Left renal cortex interstitium (tissue), 4 donors: ENCODE data around the gene SASH1. TPM values are rescaled to one million over a fixed set of nuclear protein-coding genes. Genes with fewer than 3 reads are reported as not detected.

Experiments used
- DNase-seq, 4 donors: peaks; one replicate each; pipeline ENCODE4 v3.0.0-alpha.2; 2013; ENCODE audit warnings: low read depth in 4 of 4, low spot score in 2 of 4, missing footprints in 1 of 4
- polyA plus RNA-seq, 4 donors: library from polyadenylated mRNA; unstranded; fragments of 120-200 nt; gene quantifications; one replicate each; pipeline ENCODE4 v1.2.1, GENCODE V29; 2013; ENCODE audit not compliant: insufficient read length in 4 of 4

The SASH1 gene
- polyA plus RNA-seq, 4 donors = 26.8 to 31.7 (median 28.3) TPM

DNA sequence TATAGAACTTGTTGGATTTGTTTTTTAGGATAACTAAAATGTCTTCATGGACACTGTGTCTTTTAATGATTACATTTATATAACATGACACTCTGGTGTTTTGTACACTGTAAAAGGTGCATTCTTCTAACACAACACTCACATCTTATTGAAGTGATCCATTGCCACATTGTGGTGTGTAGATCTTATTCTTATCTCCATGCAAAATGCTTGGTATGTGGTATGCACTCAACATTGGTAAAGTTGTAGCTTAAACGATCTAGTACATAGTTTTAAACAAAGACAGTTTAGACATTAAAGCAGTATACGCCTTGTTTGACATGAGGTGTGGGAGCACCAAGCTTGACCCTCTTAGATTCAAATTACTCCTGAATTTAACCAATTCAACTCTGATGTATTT is 84.7 kb downstream of the SASH1 start:
- no peak for DNase-seq

DNA sequence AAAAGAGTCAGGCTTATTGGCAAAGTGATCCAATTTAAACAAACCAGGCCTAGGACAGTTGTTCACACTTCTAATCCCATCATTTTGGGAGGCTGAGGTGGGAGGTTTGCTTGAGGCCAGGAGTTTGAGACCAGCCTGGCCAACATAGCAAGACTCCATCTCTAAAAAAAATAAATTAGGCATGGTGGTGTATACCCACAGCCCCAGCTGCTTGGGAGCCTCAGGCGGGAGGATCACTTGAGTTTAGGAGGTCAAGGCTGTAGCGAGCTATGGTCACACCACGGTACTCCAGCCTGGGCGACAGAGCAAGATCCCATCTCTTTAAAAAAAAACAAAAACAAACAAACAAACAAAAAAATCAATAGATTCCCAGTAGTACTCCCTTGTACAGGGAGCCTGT is 86.8 kb downstream of the SASH1 start:
- DNase-seq = no peak

DNA sequence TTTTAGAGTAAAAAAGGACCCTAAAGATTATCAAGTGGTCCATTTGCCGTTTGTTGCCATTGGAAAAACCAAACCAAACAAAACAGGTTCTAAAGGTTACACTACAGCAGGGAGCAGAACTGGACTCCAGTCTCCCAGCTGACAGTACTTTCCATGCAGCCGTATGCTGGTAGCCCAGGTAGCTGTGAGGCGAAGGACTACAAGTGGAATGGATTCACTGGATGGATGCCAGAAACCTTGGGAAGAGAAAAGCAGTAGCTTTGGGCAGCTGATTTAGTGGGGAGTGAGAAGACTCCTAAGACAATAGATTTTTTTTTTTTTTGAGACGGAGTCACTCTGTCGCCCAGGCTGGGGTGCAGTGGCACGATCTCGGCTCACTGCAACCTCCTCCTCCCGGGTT is 88.3 kb downstream of the SASH1 start:
- no peak for DNase-seq

DNA sequence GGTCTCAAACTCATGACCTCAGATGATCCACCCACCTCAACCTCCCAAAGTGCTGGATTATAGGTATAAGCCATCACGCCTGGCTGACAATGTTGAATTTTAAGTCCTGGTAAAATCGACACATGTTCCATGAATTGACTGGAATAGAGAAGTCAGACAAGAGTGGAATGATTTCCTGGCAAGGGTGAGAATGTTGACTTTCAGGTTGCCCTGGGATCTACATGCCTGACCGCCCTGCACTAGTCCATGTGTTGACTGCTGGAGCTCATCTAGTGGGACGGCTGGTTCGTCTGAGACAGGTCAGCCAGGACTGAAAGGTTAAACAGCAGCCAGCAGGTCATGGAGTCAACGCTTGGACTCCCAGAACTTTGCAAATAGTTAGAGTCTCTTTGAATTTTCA is 88.8 kb downstream of the SASH1 start:
- DNase-seq = no peak

DNA sequence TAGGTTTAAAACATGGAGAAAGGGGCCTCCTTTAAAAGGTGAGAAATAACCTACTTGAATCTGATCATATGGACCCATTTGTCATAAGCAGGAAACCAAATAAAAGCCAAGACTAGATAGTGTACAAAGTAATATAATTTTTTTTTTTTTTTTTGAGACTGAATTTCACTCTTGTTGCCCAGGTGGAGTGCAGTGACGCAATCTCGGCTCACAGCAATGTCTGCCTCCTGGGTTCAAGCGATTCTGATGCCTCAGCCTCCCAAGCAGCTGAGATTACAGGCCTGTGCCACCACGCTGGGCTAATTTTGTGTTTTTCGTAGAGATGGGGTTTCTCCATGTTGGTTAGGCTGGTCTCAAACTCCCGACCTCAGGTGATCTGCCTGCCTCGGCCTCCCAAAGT is 89.2 kb downstream of the SASH1 start:
- DNase-seq = no peak

DNA sequence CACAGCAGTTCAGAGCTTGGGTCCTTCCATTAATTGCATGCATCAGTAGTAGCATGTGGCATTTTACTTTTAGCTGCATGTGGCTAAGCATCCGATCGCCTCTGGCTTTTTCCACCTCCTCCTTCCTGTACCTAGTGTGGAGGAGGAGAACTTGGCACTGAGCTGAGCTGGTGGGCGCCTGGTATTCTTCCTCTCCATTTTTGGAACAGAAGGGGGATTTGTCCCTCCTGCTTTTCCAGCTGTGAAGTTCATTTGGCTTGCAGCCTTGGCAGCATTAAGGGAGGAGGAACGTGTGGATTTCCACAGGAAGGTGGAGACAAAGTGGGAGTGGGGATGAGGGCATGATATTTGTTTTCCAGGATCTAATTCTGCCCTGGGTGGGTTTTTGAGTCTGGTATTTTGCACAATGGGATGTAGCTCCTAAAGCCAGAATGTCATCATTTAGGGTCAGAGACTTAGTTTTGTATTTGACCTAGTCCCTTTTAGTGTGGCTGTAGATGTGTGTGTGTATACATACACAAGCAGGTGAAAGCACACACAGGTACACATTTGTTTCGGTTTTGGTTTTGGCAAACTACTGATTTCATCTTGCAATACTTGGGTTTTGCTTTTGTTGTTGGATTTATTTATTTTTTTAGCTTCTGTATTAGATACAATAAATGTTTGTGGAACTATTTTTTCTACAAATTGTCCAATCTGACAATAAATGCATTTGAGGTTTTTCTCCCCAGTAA is 90.0 kb downstream of the SASH1 start:
- no peak for DNase-seq

DNA sequence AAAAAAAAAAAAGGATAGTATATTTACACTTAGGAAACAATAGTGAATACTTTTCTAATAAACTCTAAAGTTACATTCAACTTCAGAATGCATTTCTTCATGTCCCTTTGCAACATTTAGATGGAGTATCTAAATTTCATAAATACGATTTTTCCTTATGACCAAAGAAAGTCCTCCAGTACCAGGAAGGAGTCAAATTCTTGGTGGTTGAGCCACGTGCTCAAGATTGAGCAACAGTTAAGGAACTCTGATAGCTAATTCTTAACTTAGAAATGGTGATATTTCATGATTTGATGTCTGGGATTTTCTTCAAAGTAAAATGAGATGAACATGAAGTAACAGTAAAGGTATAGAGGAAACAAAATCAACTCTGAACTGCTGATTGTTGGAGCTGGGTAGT is 92.7 kb downstream of the SASH1 start:
- DNase-seq = no peak

DNA sequence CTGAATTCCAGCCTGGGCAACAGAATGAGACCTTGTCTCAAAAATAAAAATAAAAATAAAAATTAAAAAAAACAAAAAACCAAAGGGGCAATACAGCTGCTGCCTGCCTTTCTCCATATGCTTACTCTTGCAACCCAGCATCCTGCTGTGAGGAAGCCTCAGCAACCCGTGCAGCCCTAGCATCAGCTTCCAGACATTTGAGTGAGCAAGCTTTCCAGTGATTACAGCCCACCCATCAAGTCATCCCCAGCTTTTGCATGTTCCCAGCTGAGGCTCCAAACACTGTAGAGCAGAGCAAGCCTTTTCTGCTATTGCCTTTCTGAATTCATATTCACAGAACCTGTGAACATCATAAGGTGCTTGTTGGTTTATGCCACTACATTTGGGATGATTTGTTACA is 93.8 kb downstream of the SASH1 start:
- DNase-seq = no peak

DNA sequence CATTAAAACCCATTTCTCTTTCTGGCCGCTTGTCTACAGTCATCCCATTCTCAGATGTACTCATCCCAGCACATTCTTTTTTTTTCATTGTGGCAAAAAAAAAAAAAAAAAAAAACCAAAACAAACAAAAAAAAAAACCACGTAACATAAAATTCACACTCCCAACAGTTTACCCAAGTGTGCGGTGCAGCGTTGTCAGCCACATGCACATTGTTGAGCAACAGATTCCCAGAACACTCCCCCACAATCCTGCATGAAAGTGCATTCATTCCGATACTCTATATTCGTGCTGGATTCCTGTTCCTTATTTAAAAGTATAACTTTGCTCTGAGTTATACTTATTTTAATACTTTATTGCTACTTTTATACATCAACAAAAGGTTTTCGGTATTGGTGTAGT is 96.0 kb downstream of the SASH1 start:
- DNase-seq = no peak

DNA sequence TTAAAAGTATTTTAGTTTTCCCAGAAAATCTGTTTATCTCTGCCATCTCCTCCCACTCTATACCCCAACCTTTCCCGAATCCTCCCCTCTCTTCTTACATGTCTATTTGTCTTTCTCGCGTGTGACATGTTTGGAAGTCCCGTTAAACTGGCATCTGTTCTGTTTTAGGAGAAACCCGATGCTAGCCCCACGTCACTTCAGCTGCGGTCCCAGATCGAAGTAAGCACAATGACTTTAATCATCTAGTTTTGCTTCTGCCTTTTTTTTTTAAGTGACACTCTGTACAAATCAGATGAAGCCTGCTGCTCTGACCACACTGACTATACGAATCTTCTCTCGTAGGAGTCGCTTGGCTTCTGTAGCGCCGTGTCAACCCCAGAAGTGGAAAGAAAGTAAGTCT is 97.4 kb downstream of the SASH1 start:
- no peak for DNase-seq

DNA sequence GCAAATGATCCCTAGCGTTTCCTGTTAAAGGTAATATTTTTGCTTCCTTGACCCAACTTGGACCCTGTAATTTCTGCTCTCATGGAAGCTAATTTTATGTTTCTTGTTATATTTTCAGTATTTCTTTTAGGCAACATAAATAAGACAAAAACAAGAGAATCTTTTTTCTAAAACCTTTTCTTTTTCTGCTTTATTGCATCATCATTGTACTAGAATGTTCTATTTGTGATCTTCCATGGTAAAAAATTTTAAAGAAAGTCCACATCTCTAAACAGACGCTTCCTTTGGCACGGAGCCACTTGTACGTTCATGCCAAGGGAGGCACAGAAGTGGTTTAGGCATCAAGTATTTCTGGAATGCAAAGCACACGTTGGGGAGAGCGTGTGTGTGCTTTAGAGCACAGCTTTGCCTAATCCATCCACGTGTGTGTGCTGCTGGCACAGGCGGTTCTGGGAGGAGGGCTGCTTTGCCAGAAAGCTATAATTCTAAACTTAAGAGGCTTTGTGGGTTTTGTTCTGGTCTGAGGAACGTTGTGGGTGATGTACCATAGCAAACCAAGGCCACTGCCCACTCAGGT is 98.3 kb downstream of the SASH1 start:
- DNase-seq = no peak

DNA sequence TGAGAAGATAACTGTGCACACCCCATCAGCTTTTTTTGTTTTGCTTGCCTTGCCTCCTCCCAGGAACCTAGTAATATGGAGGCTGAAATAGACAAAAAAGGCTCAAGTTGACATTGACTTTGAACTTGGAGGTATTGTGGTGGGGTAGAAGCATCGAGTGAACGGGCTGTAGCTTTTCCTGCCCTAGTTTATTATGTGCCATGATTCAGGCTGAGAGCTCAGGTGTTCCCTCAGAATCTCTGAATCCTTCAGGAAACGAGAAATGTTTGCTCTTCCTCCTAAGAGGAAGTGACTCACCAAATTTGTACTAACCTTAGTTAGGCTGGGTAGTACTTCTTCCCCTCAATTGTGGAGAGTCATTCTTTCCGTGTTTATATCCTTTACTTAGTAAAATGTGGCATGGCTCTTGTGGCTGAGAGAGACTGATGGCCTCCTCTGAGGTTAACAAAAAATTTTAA is 98.8 kb downstream of the SASH1 start:
- DNase-seq = no peak

DNA sequence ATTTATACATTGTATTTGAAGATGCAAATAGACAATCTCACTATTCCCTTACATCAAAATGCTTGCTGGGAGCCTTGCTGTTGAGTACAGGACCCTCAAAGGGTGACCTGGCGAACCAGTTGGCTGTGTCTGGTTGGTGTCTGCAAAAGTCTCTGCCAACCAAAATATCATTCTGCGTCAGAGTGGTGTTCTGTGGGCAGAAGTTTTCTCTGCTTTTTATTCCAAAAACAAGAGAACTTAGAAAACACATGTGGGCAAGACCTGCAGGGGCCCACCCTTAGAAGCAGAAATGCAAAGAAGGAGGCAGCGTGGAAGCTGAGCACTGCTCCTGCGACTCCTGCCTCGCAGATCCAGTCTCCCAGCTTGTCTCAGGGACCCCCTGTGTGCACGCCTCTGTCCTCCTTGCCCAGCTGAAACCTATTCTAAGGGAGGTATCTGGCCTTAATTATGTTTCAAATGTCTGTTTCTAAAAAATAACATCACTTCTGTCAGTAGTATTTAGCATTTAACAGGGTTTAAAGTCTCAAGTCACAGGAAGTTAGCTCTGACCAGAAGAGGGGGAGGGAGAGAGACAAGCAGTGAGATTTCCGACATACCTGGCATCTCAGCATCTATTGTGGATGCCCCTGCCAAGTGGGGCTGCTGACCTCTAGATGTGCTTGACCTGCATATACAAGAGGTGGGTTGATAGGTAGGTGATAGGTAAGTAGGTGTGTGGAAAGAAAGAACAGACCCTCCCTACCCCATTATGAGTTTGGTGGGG is 101.3 kb downstream of the SASH1 start:
- DNase-seq = no peak

DNA sequence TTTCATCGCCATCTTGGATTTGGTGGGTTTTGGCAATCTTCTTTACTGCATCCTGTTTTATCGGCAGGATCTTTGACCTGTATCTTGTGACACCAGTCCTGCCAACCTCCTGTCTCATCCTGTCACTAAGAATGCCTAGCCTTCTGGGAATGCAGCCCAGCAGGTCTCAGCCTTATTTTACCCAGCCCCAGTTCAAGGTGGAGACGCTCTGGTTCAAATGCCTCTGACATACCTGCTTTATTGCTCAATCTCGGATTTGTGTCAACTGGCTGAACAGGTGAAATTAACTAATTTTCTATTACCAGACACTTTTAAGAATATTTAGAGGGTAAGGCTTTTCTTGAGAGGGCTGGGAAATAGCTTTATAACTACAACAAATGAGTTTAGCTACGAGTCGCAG is 102.5 kb downstream of the SASH1 start:
- DNase-seq = no peak

DNA sequence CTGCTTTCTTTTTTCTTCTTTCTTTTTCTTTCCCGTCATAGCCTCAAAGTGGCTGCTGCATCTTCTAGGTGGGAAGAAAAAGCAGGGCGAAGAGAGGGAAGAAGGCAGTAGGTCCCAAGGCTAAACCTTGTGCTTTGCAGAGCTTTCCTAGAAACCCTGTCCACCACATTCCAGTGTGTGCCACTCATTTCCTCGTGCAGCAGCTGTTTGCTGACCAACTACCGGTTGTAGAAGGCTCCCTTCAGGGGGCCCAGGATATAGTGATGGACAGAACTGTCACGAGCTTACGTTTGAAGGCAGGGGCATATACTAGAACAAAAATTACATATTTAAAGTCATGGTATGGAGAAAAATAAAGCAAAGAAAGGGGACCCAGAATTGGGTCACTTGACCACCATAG is 103.0 kb downstream of the SASH1 start:
- no peak for DNase-seq

DNA sequence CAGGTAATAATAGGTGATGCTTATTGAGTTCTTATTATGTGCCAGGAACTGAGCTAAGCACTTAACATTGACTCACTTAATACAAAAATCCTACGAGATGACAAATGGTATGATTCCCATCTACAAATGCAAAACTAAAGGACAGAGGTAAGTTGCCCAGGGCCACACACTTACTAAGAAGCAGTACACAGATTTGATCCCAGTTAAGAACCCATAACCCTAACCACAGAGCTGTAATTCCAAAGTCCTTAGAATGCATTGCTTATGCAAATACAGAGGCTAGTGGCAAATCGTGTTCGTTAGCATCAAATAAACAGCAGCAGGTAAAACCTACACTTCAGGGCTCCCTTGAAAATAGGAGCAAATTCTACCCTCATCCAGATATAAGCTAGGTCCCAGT is 104.0 kb downstream of the SASH1 start:
- no peak for DNase-seq

DNA sequence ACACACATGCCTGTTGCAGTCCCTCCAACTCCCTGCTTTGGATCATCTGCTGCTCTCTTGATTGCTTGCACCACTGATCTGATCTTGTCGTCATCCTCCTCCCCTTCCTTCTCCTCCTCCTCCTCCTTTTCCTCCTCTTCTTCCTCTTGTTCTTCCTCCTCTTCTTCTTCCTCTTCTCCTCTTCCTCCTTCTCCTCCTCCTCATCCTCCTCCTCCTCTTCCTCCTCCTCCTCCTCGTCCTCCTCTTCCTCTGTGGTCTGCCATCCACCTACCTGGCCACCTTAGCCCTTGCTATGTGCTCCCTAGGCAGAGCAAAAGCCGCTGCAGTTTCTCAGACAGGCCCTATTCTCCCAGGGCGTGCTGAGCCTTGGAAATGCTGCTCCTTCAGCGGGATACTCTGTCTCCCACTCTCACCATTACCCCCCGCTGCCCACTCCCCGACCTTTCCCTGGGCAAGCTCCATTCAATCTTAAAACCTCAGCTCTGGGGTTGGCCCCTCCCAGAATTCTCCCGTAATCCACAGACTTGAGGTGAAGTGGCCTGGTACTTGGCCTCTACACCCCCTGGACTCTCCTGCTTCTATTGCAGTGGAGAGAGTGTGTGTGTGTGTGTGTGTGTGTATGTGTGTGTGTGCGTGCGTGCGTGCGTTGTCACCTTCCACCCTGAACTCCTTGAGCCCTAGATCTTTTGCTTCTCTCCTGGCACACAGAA is 105.0 kb downstream of the SASH1 start:
- DNase-seq = no peak

DNA sequence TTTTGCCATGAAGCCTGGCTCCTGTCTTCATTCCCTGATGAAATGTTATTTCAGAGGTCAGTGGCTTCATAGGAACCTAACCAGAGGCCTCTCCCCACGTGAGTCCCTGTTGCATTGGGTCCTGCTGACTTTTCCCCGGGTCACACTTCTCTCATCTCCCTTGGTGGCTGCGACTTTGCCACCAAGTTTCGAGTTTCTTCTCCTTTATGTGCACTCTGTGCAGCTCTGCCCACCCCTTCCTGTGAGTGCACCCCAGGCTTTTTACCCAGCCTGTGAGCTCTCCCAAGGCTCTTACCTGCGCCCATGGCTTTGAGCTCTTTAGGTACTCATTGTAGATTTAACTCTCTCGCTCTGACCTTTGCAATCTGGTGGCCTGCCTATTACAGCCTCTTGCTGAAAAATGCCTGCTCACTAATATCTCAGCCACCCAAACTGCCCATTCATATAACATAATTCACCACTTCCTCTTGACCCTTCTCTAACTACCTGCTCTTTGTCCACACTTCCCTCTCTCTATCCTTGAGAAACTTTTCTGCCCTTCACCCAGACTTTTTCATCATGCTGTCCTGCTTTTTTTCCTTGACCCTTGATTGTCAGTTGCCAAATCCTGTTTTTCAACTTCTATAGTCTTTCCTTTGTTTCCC is 105.9 kb downstream of the SASH1 start:
- no peak for DNase-seq

DNA sequence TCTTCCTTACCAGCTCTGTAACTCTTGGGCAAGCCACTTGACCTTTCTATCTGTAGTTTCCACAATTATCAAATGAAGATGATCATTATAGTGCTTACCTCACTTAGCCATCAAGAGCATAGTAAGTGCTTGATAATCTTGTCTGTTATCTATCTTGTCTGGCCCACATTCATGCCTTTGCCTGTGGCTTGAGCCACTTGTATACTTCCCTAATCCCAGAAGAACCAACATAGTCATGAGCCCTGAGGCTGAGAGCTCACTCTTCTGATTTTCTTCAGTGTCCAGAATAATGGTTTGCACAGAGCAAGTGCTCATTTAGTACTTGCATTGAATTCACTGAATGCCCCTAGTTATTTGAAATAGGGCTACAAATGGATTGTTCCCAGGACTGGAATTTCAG is 108.2 kb downstream of the SASH1 start:
- no peak for DNase-seq

DNA sequence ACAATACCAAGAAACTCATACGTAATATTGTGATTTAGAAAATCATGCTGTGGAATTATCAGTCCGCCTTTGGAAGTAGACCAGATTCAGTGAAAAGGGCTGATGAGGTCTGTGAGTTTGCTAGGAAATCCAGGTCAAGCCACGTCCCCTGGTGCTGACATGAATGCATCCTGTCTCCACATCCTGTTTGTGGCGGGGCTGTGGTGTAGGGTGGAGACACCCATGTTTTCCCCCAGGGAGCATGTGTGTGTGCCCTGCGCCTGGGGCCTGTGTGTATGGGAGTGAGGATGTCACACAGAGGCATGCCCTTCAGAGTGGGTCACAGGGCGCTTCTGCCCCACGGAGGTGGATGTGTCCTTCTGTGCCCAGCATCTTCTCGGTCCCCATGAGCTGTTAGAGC is 109.1 kb downstream of the SASH1 start:
- no peak for DNase-seq

DNA sequence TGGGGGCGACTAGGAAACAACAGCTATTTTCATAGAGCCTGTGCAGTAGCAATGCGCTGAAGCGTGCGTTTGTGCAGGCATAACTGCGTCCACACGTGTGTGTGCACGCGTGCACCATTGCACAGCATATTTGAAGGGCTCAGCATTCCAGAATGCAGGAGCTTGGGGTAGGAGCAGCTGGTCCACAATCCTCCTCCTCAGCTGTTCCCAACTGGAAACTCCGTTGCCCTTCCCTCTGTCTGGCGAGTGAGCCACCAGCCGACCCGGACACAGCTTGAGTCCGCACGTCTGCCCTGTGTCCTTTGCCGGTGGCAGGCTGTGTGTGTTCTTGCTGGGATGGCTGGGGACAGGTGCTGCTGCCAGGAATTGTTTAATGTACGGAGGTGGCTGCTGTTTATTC is 110.2 kb downstream of the SASH1 start:
- no peak for DNase-seq
